Cortex of kidney (tissue), 1 donor: ENCODE data around the gene IMPDH1.

ENCODE experiments used
- DNase-seq: peaks from one replicate; lab custom pipeline; 2025; lab: John Stamatoyannopoulos, UW

IMPDH1 gene

GRCh38 chr7:128360359-128360678 is 49.5 kb downstream of the IMPDH1 start:
- DNase-seq: no peak

GRCh38 chr7:128359939-128360338 is 49.8 kb downstream of the IMPDH1 start:
- DNase-seq: no peak

GRCh38 chr7:128359336-128359735 is 50.4 kb downstream of the IMPDH1 start:
- DNase-seq: no peak

- no peak for DNase-seq
These were observed 51.5 kb downstream of the IMPDH1 start for GRCh38 chr7:128358233-128358632.

GRCh38 chr7:128357217-128357613 is 52.6 kb downstream of the IMPDH1 start:
- no peak for DNase-seq

GRCh38 chr7:128356546-128357216 is 53.1 kb downstream of the IMPDH1 start:
- DNase-seq: no peak

- no peak for DNase-seq
These were observed 56.2 kb downstream of the IMPDH1 start for GRCh38 chr7:128353610-128354009.

- no peak for DNase-seq
These were observed 56.6 kb downstream of the IMPDH1 start for GRCh38 chr7:128353189-128353588.

- DNase-seq: no peak
These were observed 57.1 kb downstream of the IMPDH1 start for GRCh38 chr7:128352636-128353035.

- no peak for DNase-seq
These were observed 57.6 kb downstream of the IMPDH1 start for GRCh38 chr7:128352153-128352537.

GRCh38 chr7:128351296-128352152 is 58.3 kb downstream of the IMPDH1 start:
- no peak for DNase-seq

- no peak for DNase-seq
These were observed 59.0 kb downstream of the IMPDH1 start for GRCh38 chr7:128350708-128351295.

- no peak for DNase-seq
These were observed 60.3 kb downstream of the IMPDH1 start for GRCh38 chr7:128349466-128349825.

GRCh38 chr7:128347647-128348097 is 62.1 kb downstream of the IMPDH1 start:
- DNase-seq: no peak

GRCh38 chr7:128344431-128344774 is 65.4 kb downstream of the IMPDH1 start:
- no peak for DNase-seq

- DNase-seq: no peak
These were observed 66.0 kb downstream of the IMPDH1 start, which contains the start of gene RBM28 for GRCh38 chr7:128343554-128344430. Gene RBM28 (minus strand): TSS chr7:128343908. CDS start chr7:128343793, 115 bp downstream.
